Activated naive CD4-positive, alpha-beta T cell treated with anti-CD3 and anti-CD28 coated beads, Interleukin-2, amount 50 U/mL, for 72 hours (primary cell): Measurements from ENCODE around the gene HARBI1. TPM values are rescaled to one million over a fixed set of nuclear protein-coding genes. Genes with fewer than 3 reads are reported as not detected.

Experiments used
- ATAC-seq, 2 donors: fragments of 150-1000 bp; cut with Tn5 transposase; 2 replicates each; pipeline ENCODE4 v1.10.0; 2021; ENCODE audit warnings: mild to moderate bottlenecking in 2 of 2, moderate library complexity in 2 of 2
- DNase-seq, 2 donors: peaks; one replicate each; pipeline ENCODE4 v3.0.0; 2021 to 2022; ENCODE audit warnings: low spot score in 2 of 2
- H3K27ac Mint-ChIP-seq, 2 donors: one replicate each; pipeline ENCODE4 v1.8.0; 2022; ENCODE audit warnings: mild to moderate bottlenecking in 2 of 2, mixed read lengths in 2 of 2
- H3K36me3 Mint-ChIP-seq, 2 donors: one replicate each; pipeline ENCODE4 v1.8.0; 2022; ENCODE audit warnings: mixed read lengths in 2 of 2
- H3K9me3 Mint-ChIP-seq, 2 donors: one replicate each; pipeline ENCODE4 v1.8.0; 2022; ENCODE audit warnings: mixed read lengths in 2 of 2
- total RNA-seq, 2 donors: library from RNA; stranded (reverse); gene quantifications; one replicate each; pipeline ENCODE4 v1.2.3, GENCODE V29; 2022

HARBI1 gene
- total RNA-seq, 2 donors from 2014 or later: 2.0 to 3.6 TPM

DNA sequence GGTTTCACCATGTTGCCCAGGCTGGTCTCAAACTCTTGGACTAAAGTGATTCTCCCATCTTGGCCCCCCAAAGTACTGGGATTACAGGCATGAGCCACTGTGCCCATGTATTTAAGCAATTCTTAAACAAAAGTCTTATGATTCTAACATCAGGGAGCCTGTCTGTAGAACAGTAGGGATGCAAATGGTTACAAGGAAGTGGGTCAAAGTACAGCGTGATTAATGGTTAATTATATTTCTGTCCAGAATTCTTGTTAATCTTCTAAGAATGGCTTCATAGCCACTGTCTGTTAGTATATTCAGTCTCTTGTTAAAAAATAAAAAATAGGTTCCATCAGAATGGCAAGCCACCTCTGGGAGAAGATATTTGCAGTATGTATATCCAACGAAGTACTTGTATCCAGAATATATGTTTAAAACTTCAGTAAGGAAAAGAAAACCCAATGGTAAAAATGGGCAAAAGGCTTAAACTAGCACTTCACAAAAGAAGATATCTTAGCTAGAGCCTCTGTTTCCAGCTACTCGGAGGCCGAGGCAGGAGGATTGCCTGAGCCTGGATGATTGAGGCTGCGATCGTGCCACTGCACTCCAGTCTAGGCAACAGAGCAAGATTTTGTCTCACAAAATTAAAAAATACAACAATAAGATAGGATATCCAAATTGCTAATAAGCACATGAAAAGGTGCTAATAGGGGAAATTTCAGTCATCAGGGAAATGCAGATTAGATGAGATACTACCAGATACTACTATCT lies 23.2 kb upstream of the HARBI1 start:
- DNase-seq (no peak), ATAC-seq (no peak)
- Mint-ChIP-seq H3K27ac (no peak overlapping the region), H3K9me3 (peaks cover 0 to 4% of the 10 kb centered on the region in 2 donors), H3K36me3 (peaks cover 0 to 20% of the 10 kb centered on the region in 2 donors)

GRCh38 chr11:46639197-46639839 lies 22.3 kb upstream of the HARBI1 start:
- H3K9me3 Mint-ChIP-seq: peaks cover 0 to 4% of the 10 kb centered on the region in 2 donors
- ATAC-seq (no peak), DNase-seq (no peak)
- peak overlapping the region; percentile 13 to 53 for H3K27ac Mint-ChIP-seq
- peaks cover 0 to 20% of the 10 kb centered on the region in 2 donors for H3K36me3 Mint-ChIP-seq

- Mint-ChIP-seq H3K36me3 (peaks cover 0 to 9% of the 10 kb centered on the region in 2 donors), H3K27ac (no peak overlapping the region)
- no peak for DNase-seq
Measured at GRCh38 chr11:46637546-46637945, 20.5 kb upstream of the HARBI1 start.

GRCh38 chr11:46635557-46636139 lies 18.6 kb upstream of the HARBI1 start:
- no peak overlapping the region for H3K27ac Mint-ChIP-seq

More at GRCh38 chr11:46637546-46637945, 20.5 kb upstream of the HARBI1 start:
- peaks cover 0 to 1% of the 10 kb centered on the region in 2 donors for H3K9me3 Mint-ChIP-seq
- ATAC-seq: no peak

DNA sequence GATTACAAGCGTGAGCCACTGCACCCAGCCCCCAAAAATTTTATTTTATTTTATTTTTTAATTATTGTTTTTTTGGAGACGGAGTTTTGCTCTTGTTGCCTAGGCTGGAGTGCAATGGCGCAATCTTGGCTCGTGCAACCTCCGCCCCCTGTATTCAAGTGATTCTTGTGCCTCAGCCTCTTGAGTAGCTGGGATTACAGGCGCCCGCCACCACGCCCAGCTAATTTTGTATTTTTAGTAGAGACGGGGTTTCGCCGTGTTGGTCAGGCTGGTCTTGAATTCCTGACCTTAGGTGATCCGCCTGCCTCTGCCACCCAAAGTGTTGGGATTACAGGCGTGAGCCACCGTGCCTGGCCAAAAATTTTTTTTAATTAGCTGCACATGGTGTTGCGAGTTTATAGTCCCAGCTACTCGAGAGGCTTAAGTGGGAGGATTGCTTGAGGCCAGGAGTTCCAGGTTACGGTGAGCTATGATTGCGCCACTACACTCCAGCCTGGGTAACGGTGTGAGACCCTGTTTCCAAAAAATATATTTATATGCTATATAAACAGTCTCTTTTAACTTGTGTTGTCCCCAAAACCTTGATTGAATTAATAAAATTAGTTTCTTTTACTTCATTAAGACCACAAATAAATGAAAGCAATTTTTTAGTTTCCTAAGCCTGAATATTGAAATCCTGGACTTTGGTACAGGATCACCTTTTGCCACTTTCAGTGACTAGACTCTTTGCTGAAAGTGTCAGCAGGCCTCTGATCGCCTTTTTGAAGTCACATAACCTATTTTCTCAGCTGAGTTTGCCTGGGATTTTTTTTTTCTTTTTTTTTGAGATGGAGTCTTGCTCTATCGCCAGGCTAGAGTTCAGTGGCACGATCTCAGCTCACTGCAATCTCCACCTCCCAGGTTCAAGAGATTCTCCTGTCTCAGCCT lies 16.5 kb upstream of the HARBI1 start:
- Mint-ChIP-seq H3K9me3 (no peaks in the 10 kb centered on the region), H3K36me3 (no peaks in the 10 kb centered on the region), H3K27ac (no peak overlapping the region)
- ATAC-seq: no peak
- DNase-seq: no peak

More at GRCh38 chr11:46635557-46636139, 18.6 kb upstream of the HARBI1 start:
- ATAC-seq: no peak
- no peaks in the 10 kb centered on the region for H3K36me3 Mint-ChIP-seq
- no peaks in the 10 kb centered on the region for H3K9me3 Mint-ChIP-seq
- no peak for DNase-seq

GRCh38 chr11:46632502-46632901 lies 15.5 kb upstream of the HARBI1 start:
- DNase-seq: no peak
- Mint-ChIP-seq H3K36me3 (no peaks in the 10 kb centered on the region), H3K9me3 (no peaks in the 10 kb centered on the region), H3K27ac (no peak overlapping the region)
- no peak for ATAC-seq

DNA sequence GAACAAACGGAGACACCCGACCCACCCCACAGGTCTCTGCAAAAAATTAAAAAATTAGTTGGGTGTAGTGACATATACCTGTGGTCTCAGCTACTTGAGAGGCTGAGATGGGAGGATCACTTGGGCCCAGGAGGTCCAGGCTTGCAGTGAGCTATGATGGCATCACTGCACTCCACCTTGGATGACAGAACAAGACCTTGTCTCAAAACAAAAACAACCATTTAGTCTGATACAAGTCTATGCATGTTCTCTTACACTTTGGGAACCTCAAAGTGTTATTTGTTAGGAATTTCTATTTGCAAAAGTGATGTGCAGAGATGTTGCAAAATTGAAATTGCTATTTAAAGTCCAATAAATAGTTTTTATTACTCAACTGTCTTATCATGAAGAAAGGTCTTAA lies 14.6 kb upstream of the HARBI1 start:
- ATAC-seq: no peak

GRCh38 chr11:46630237-46630636 lies 13.2 kb upstream of the HARBI1 start:
- Mint-ChIP-seq H3K27ac (no peak overlapping the region), H3K36me3 (peaks cover 0 to 4% of the 10 kb centered on the region in 2 donors), H3K9me3 (no peaks in the 10 kb centered on the region)
- ATAC-seq (no peak), DNase-seq (no peak)

More for the DNA sequence above, 14.6 kb upstream of the HARBI1 start:
- H3K9me3 Mint-ChIP-seq: no peaks in the 10 kb centered on the region
- DNase-seq: no peak
- no peak overlapping the region for H3K27ac Mint-ChIP-seq
- H3K36me3 Mint-ChIP-seq: no peaks in the 10 kb centered on the region

- Mint-ChIP-seq H3K9me3 (no peaks in the 10 kb centered on the region), H3K27ac (no peak overlapping the region), H3K36me3 (peaks cover 0 to 12% of the 10 kb centered on the region in 2 donors)
- DNase-seq (no peak), ATAC-seq (no peak)
Measured at GRCh38 chr11:46628961-46629360, 11.9 kb upstream of the HARBI1 start.

DNA sequence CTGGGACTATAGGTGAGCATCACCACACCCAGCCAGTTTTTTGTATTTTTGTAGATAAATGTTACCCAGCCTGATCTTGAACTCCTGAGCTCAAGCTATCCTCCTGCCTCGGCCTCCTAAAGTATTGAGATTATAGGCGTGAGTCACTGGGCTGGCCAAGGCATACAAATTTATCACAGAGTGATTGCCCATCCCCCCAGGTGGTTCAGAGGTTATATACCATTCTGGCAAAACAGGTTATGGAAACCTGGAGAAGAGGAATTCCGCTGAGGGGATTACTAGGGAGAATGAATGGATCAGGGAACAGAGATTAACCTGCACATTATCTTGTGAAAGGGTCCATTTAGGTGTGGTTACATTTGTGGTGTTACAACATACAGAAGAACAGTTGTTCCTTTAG lies 8.4 kb upstream of the HARBI1 start:
- peak overlapping the region in 1 of 2 donors; percentile 80 for H3K27ac Mint-ChIP-seq
- no peak for ATAC-seq
- peaks cover 6 to 12% of the 10 kb centered on the region in 2 donors for H3K36me3 Mint-ChIP-seq
- no peaks in the 10 kb centered on the region for H3K9me3 Mint-ChIP-seq
- no peak for DNase-seq

DNA sequence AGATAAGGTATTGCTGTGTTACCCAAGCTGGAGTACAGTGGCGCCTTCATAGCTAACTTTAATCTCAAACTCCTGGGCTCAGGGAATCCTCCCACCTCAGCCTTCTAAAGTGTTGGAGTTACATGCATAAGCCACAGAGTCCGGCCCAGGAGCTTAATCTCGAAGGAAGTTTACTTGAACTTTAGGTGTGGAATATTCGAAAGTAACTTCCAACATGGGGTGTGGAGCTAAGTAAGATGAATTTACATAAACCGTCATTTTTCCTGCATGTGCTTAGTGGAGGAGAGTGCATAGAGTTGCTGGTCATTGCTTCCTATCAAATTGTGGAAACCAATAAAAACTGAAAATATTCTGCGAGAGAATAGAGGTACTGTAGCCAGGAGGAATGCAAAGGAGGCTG lies 1.8 kb upstream of the HARBI1 start:
- DNase-seq: no peak
- H3K27ac Mint-ChIP-seq: peak overlapping the region; percentile 69 to 95
- no peak for ATAC-seq
- H3K9me3 Mint-ChIP-seq: no peaks in the 10 kb centered on the region
- peaks cover 6 to 9% of the 10 kb centered on the region in 2 donors for H3K36me3 Mint-ChIP-seq

- ATAC-seq (no peak), DNase-seq (no peak)
- peaks cover 6 to 9% of the 10 kb centered on the region in 2 donors for H3K36me3 Mint-ChIP-seq
- no peaks in the 10 kb centered on the region for H3K9me3 Mint-ChIP-seq
- peak overlapping the region; percentile 95 to 100 for H3K27ac Mint-ChIP-seq
Measured at GRCh38 chr11:46617972-46618314, 916 bp upstream of the HARBI1 start.

- DNase-seq (no peak), ATAC-seq (peak; percentile 23 to 54)
- peaks cover 5 to 9% of the 10 kb centered on the region in 2 donors for H3K36me3 Mint-ChIP-seq
- peak overlapping the region; percentile 95 to 100 for H3K27ac Mint-ChIP-seq
- H3K9me3 Mint-ChIP-seq: no peaks in the 10 kb centered on the region
Measured at GRCh38 chr11:46616551-46617133, 385 bp downstream of the HARBI1 start.

DNA sequence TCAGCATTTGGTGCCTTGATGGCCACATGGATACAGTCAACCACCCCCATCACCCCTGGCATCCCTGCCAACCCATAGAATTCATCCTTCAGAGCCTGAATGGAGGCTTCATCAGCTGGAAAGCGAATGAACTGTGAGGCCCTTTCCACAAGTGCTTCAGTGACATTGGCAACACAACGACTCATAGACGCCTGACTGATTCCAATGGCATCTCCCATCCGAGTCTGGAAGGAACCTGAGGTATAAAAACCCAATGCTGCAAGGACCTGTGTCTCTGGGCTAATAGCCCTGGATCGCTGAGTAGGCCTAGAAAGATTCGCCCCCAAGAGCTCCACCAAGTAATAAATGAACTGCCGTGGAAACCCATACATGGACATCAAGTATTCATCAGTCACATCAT lies 1.3 kb downstream of the HARBI1 start:
- H3K9me3 Mint-ChIP-seq: no peaks in the 10 kb centered on the region
- peaks cover 0 to 9% of the 10 kb centered on the region in 2 donors for H3K36me3 Mint-ChIP-seq
- peak overlapping the region in 1 of 2 donors; percentile 95 for H3K27ac Mint-ChIP-seq
- ATAC-seq: no peak
- DNase-seq: no peak

DNA sequence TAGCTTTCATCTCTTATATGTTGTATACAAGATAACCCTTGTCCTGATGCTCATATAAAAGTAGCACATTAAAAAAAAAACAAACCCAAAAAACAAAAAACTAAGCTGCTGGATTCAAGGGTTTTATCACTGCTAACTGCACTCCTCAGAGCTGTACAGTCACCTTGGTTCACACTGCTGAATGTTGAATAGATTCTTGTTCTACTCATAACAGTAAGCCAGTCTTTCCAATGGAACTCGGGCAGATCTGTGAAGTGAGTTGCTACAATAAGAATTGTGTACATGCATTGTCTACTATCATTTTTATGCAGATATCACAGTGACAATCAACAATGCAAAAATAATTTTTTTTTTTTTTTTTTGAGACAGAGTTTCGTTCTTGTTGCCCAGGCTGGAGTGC lies 4.7 kb downstream of the HARBI1 start:
- Mint-ChIP-seq H3K9me3 (no peaks in the 10 kb centered on the region), H3K36me3 (peaks cover 0 to 2% of the 10 kb centered on the region in 2 donors), H3K27ac (no peak overlapping the region)
- no peak for DNase-seq
- no peak for ATAC-seq
